ENCODE results near the gene PALLD.
"Not testable (repeated sequence)": the region's sequence is repeated elsewhere in the genome, so short reads cannot be mapped to it uniquely, and the experiment has no call there.

PALLD gene

DNA sequence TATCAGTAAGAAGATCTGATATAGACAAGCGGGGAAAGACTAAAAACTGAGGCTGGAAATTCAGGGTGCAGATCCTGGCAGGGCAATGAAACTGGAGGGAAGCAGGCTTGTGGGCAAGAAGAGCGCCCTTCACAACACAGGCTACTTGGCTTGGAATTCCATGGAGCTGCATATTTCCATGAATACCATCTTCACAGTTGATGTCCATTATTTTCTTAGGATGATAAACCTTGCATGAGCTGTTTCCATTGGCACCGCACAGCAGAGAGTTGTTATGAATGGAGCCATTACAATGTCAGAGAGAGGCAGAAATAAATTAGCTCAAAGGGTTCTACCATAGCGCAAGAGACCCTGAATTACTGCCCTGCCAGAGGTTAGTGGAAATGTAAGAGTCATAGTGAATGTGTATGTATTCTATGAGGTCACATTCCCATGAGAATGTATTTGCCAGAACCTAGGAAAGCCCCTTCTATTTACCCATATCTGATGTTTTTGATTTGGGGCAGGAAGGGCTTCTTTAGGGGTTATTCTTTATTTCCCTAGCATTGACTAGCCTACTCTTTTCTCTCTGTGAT, 215.6 kb downstream of the PALLD start:
- DNase-seq = no peak

DNA sequence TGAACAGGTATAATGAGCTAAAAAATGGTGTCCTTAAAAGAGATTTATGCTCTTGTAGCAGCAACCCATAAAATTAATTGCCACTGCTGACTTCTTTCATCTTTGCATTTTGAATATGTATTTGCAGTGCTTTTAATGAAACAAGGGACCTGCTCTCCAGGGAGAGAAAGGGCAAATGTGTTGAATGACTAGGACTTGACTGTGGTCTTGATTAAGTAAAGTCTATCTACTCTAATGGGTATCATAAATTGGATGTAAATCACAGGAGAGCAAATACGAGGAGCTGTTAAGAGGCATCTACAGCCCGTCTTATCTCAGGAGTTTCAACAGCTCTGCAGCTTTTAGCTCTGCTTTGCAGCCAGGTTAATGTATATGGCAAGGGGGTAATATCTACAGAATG, 216.4 kb downstream of the PALLD start:
- no peak for DNase-seq

DNA sequence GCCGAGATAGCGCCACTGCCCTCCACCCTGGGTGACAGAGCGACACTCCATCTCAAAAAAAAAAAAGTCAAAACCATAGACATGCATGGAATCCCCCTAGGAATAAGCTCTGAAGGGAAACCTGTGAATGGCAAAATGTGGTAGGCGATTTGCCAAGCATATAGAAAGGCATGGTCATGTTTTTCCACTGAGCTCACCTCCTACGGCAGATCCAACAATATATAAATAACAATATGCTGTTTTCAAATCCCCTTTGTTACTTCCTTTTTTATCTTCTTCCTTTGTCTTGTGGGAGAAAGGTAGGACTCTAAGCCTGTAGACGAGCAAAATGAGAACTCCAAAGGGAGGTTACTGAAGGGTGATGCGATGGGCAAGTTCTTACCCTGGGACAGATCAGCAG, 219.0 kb downstream of the PALLD start:
- DNase-seq = no peak

DNA sequence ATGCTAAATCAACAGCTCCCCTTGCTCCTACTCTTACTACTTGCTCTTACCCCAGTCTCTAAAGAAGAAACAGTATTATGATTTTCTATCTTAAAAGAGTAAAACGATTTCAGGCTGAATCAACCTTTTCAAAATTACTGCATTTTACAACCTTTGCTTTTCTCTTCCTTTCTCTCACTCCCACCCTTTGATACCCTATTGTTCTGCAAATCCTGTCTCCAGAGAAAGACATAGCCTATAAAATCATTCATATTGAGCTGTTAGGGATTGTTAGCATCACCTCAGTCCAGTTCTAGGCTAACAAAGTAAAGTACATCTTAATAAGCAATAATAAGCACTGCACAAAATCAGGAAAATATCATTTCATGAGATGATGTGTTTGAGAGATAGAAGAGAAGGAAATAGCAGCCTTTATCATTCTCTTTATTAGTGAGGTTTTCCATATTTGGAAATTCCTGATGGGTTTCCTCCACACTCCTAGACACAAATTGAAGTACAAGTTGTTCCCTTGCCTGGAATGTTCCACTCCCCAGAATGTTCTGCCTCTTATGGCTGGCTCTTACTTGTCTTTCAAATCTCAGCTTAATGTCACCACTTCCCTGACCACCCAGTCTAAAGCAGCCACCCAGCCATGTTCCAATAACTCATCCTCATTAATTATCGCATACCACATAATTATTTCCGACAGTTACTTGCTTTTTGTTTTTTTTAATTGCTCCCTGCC, 219.7 kb downstream of the PALLD start:
- DNase-seq = no peak

DNA sequence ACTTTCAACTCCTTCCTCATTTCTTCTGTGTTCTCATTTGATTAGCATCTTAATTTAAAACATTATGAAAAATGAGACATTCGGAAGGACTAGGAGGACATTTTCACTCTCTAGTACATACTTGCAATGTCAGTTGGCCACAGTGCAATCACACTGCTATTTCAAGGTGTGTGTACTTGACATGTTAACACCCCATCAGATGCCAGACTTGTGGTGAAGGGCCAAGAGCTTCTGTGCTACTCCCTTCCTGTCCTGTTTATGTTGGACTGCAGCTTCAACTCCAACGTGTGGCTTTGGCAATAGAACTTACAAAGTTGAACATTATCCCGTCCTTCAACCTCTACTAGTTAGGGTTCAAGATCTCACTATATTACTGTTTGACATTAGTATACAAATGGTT, 221.0 kb downstream of the PALLD start:
- DNase-seq = no peak

DNA sequence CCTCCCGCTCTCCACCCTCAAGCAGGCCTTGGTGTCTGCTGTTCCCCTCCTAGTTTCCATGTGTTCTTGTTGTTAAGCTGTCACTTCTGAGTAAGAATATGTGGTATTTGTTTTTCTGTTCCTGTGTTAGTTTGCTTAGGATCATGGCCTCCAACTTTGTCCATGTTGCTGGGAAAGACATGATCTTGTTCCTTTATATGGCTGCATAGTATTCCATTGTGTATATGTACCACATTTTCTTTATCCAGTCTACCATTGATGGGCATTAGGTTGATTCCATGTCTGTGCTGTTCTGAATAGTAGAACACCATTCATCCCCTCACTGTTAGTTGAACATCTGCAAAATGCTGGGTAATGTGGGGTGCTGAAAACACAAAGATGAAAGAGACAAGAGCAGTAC, 222.9 kb downstream of the PALLD start:
- no peak for DNase-seq

DNA sequence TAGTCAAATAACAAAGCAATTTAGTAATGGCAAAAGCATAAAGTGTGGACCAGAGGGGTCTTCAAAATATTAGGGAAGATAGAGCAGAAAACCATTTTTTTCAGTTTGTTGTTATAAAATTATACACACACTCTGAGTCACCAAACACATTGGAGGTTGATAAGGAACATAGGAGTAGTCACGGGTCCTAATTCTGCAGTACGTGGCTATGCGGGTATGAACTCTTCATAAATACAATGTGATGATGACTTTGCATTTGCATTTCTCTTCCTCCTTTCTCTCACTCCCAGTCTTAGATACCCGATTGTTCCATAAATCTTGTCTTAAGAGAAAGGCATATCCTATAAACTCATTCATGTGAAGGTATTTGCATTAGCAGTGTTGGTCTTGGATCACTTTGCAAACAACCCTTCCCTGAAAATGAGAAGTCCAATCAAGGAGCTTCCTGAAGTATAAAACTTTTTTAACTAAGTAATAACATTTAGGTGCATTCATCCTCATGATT, 223.6 kb downstream of the PALLD start:
- DNase-seq = no peak

DNA sequence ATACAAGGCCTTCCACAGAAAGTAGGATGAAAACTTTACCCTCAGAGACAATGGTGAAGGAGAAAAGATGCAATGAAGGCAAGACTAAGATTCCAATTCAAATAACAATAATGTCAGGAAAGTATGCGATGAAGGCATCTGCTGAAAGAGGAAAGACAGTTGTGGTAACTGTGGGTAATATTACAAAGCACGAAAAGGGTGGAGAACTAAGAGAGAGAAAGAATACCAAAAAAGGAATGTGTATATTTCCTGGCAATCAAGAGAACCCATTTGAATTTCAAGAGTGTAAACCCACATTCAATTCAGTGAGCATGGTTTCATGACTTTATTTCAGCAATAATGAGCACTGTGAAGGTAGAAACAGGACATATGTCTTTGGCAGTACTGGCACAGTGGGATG, 225.5 kb downstream of the PALLD start:
- no peak for DNase-seq

DNA sequence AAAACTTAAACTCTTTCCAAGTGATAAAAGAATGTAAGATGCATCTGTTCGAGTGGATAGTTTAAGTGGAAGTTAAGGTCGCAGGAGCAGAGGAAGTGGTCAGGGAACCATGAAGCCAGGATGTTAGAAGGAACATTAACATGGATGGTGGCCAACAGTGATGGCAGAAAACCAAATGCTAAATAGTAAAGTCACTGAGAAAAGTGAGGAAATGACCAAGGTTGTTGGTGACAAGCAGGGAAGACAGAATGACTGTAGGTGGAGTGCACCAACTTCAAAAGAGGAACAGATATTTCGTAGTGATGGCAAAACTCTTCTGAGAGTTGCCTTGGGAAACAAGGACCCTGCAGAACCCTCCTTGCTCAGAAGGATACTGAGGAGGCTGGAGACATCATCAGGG, 226.2 kb downstream of the PALLD start:
- no peak for DNase-seq

DNA sequence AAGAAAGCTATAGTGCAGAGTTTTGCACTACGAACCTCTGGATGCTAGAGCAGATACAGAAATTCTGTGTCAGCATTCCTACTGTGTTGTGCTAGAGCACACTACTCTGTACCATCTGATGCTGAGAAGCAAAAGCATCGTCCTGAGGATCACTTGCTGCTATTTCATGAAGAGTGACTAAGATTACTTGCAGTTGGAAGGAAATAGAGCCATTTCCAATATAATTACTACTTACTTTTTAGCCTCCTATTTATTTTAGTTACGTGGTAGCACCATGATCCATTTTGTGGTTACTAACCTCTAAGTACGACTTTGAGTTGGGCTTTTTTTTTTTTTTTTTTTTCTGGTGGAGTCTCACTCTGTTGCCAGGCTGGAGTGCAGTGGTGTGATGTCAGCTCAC, 226.7 kb downstream of the PALLD start:
- no peak for DNase-seq

DNA sequence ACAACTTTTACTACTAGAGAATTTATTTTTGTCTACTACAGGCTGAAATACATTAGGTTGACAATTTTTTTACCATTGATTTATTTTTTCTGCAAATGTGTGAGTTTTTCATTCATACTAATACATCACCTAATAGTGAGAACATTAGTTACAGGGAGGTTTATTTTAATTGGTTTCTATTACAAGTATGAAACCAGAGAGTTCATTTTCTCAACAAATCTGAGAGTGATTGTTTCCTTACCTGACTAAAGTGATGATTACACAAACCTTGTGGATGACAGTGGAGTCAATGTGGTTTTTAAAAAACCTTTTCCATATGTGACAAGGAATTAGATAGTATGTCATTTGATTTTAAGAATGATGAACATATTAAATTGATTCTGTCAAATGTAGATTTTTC, 227.4 kb downstream of the PALLD start:
- no peak for DNase-seq

DNA sequence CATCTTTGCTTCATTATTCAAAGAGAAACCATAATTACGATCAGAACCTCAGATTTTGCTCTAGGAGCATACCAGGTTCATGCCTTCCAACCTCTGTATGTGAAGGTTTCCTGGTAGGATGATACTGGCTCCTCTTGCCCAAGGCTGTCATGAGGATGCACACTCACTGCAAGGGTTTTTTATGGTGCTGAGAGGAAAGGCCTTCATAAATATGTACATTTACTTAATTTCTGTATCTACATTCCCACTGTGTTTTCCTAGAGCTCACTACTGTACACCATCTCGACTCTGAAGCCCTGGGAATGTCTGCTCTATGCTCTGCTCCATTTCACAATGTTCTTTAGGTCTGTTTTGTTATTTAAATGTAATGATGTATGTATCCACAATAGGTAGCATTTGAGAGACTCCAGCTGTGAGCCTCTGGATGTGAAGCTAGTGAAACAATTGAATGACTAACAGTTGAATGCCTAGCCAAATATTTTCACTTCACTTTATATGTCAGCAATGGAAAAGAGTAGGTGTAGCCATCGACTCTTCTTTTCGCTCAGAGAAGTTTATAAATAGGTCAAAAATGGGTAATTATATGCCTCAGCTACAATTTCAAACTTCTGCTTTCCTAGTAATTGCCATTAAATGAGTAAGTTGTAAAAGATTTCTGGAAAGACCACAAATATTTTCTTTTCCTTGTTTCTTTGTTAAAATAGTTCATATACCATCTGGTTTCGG, 228.0 kb downstream of the PALLD start:
- DNase-seq = no peak

DNA sequence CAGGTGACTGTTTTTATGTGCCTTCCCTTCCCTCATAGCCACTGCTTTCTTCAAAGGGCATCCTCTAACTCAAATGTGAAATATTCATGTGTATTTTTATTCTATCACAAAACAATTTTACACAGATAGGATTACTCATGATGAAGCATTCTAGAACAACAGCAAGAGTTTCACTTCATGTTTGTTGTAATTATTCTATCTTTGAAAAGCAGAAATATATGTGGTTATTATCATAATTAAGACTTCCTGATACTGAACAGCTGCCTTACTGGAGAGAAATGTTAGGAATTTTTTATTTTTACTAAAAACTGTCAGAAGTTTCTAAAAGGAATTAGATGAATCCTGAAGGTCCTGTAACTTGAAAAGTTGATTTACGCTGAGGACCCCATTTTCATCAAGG, 229.1 kb downstream of the PALLD start:
- no peak for DNase-seq

DNA sequence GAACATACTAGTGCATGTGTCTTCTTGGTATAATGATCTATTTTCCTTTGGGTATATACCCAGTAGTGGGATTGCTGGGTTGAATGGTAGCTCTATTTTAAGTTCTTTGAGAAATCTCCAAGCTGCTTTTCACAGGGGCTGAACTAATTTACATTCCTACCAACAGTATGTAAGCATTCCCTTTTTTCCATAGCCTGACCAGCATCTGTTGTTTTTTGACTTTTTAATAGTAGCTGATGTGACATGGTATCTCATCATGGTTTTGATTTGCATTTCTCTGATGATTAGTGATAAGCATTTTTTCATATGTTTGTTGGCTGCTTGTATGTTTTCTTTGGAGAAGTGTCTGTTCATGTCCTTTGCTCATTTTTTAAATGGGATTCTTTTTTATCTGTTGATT, 230.3 kb downstream of the PALLD start:
- DNase-seq = not testable (repeated sequence)

DNA sequence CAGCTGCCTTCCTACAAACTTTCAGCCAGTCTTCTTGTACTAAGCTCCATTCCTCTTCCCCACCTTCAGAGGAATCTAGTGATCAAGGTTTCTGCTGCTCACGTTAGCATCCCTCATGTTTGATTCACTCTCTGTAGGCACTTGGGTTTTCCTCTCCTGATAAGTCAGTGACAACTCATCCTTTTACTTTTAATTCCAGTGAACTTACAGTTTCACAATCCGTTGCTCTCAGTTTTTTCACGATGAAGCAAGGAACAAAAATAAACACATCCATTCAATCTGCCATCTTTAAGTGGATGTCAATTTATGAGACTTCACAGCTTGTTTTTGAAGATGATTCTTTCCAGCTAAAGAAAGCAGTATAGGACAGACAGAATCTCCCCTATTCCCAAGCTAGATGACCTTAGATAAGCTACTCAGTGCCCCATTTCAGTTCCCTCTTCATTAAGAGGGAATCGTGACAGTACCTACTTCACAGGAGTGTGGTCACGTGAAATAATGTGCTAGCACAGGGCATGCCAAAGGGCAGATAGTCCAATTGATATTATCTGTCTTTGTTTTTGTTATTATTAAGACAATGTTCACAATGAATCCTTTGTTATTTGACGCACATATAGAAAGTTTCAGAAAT, 234.3 kb downstream of the PALLD start:
- no peak for DNase-seq

DNA sequence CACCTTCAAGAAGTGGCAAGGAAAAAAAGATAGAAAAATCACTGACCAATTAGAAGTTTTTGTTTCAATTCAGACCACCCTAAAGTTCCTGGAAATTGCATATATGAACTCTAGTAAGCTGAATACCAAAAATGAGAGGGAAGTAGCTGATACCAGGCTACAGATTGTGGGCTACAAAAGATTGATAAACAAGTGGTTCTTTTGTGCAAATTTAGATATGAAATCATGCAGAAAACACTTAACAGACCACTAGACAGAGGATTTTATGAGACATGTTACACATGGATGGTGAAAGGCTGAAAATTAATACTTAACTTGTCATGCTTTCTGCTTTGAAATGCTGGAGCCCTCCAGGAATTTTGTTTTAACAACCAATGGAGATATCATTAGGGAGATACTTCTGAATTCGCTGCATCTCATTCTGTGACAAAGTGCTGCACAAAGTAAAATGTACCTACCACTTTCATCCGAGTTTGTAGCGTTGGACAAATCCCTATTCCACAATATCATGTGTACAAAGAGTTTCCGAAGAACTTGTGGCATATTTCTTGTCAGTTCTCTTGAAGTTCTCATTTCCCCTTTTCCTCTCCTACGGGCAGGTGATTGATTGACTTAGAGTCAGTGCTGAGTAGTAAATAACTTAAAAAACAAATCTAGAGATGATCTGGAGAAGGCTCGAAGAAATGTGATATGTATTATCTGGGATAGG, 235.0 kb downstream of the PALLD start:
- no peak for DNase-seq

DNA sequence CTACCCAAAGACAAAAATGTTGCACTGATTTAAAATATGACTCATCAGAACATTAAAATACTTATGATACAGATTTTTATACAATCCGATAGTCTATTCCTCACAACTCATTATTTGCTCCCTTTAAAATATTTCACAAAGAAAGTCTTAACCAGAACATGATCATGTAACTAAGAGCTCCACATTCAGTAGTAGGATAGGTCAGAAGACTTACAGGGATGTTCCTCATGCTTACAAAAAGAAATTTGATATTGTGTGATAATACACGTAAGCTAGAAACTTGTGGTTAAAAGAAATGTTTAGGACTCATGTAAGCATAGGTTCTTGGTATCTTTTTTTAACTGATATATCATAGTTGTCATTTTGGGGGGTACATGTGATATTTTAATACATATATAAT, 235.9 kb downstream of the PALLD start:
- DNase-seq = no peak

DNA sequence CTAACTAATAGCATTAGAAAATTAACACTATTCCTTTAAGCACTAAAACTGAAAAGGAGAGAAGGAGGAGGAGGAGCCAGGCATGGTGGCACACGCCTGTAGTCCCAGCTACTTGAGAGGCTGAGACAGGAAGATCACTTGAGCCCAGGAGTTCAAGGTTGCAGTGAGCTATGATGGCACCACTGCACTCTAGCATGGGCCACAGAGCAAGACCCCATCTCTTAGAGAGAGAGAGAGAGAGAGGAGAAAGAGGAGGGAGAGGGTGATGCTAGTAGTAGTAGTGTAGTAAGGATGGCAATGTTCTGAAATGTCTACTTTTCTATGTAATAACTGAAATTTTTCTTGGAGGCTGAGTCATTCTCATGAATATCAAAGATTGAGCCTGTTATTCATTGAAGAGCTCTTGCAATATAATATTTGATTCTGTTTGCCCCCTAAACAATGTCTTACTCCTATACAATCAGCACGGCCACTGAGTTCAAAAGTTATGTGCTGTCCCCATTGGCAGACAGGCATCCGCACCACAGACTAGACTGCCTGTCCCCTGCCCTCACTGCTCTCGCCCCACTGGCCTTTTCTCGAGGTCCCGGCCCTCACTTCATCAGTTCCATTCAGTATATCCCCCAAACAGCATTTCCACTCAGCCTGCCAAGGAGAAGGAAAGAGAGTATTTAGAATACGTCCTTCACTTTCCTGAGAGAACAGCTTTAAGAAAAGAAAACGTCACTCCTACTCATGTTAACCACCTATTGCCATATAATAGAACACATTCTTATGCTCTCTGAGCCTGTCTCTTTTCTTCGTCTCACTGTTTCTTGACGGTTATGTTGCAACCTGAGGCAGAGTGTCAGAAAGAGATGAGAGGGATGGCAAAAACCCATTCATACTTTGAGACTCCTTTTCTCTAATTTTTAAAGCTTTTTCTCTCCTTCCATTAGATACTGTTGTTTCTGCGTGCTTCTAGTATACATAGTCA, 238.1 kb downstream of the PALLD start:
- DNase-seq = no peak

DNA sequence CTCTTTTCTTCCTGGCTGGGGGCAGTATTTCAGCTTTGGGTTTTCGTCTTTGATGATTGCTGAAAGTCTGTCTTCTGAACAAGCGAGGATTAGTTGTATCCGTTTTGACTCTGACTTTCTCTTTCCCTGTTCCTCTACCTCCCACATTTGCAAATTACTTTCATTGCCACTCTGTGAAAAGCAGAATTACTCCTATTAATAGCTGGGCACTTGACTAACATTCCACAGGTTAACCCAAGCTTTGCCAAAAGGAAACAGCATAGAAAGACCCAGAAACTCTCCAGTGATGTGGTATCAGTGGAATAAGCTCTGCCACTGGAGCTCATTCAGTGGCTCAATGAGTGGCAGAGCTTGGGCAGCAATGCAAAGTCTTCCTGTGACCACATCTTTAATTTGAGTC, 238.9 kb downstream of the PALLD start:
- no peak for DNase-seq

DNA sequence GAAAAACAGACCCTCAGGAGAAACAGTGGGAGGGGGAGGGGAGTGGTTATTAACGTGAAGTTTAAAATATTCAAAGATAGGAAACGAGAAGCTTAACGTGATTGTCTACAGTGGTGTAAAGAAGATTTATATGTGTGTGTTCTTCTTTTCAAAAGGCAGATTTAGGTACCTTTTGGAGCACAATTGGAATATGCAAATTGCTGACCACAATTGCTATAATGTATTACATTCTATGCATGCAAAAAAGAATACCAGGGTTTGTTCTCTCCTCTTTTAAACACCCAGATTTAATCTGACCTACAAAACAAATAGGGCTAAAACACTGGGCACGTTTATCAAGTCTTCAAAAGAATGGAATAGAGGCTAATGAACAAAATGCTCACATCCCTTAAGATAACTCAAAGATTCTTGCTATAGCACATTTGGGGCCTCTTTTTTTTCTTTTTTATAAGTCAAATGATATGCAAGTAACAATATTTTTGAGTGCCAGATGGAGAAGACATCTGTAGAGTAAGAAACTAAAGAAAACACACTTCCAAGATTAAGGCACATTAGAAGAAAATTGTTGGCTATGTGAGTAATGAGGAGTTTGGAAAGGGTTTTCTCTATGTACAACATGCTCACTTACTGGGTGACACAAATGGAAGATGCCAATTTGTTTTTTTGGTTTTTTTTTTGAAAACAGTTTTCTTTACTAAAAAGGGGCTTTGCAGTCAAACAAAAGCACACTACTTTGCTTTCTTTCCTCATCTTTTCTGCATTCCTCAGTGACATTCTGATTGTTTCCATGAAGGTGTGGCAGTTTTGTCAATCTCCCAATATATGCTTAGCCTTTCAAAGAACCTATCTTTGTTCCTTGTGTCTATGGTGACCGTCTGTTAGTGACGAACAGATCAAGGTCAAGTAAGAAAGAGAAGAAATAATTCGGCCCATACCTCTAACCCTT, 240.3 kb downstream of the PALLD start:
- no peak for DNase-seq

DNA sequence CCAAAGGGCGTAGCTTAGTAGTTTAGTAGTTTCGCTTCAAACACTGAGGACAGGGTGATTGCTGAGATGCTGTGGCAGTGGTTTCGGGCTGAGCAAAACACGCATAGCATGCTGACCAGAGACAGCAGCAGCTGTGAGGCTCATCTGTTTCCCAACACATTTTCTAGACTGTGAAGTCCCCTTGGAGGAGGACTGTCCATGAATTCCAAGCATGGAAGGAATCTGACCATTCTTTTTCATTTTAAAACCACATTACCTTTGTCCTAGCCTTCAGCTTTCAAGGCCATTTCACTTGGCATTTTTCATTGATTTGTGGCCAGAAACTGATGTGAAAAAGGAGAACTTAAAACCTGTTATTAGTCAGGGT, 240.9 kb downstream of the PALLD start:
- no peak for DNase-seq
